CMK (cell line): ENCODE results near the gene ANKRD6.

Experiments
- DNase-seq: peaks from one replicate; pipeline ENCODE4 v3.0.0-alpha.2; 2010; ENCODE audit warnings: low read depth

The ANKRD6 gene

DNA sequence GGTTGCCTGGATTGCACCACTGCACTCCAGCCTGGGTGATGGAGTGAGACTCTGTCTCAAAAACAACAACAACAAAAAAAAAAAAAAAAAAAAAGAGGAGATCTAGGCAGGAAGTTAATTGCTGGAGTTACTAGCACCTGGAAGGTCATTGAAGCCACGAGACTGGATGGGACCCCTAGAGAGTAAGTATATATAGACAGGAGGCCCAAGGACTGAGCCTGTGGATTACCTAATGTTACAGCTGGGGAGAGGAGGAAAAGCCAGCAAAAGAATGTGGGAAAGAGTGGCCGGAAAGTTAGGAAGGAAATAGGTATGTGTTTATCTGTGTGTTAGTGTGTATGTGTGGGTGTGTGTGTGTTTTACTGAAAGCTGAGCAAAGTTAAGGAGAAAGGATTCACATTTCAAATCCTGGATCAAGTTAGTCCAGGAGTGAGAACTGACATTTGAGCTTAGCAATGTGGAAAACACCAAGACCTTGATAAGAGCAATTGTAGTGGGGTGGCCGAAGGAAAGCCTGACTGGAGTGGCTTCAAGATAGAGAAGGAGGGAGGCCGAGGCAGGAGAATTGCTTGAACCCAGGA, 38.4 kb downstream of the ANKRD6 start:
- DNase-seq: no peak

DNA sequence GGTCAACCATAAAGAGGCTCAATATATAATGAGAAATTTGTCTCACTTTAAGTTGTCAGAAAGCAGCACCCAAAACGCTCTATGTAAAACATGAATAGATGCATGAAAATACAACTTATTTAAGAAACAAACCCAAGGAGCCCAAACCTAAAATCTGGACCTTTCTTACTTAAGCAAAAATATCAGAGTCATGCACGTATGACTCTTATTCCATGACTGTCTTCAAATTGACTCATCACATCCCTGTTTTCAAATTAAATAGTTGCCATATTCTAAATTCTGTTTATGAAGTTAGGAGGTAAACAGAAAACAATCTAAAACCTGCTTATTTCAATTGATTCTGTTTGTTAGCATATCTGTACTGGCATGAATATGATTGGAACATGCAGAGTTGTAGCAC, 42.1 kb downstream of the ANKRD6 start:
- no peak for DNase-seq

DNA sequence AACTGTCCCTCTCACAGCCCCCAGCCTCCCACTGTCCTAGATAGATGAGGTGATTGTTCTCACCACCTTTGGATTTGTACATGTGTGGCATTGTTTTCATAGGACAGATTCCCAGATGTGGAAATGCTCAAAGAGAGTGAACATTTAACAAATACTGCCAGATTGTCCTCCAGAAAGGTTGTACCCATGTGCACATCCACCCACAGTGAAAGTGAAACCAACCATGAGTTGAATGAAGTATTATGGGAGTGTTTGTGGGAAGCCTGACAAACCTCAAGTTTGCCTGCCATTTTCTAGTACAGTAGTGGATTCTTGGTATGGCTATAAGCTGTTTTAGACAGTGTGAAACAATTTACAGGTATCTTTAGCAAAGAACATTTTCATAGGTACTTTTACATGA, 42.7 kb downstream of the ANKRD6 start:
- DNase-seq: no peak

DNA sequence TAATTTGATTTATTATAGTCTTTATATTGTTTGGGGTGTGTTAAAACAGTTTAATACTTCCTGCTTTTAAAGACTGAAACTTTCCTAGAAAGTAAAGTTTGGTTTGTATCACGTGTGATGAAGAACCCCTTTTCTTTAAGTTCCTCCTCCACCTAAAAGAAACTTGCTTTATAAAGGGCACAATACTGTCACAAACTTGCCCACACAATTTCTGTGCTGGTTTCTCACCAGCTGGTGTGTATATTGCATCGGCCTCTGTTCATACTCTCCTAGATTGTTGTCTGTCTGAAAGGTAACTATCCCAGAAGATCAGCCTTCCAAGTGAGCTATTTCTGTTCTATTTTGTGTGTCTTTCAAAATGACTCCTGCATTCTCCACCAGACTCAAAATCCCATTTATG, 46.9 kb downstream of the ANKRD6 start:
- no peak for DNase-seq

DNA sequence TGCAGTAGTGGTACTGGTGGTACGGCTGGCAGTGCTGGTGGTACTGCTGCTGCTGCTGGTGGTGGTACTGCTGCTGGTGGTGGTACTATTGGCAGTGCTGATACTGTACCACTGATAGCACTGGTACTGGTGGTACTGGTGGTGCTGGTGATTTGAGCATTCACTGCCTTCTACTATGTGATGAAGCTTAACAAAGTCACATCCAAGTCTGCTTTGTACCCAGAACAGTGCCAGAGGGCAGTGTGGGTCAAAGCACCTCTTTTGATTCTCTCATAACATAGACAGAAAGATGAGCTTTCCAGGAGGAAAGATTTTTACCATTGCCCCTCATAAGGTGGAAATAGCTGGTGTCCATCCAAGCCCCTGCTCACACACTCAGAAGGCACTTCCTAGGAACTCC, 48.7 kb downstream of the ANKRD6 start:
- no peak for DNase-seq

DNA sequence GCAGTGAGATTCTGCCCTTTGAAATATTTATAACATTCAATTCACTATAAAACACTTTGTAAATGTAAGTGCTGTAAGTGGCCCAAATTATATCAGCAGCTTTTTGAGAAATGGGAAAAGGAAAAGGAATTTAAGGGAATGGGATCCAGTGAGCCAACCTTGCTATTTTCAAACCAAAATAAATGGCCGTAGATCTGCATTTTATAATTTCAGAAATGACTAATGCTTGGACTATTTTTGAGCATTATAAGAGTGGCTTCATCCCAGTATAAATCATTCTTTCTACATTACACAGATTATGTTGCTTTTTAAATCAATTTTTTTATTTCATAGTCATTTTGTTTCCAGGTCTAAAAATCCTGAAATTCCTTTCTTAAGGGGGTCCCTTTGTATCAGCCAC, 49.2 kb downstream of the ANKRD6 start:
- no peak for DNase-seq

DNA sequence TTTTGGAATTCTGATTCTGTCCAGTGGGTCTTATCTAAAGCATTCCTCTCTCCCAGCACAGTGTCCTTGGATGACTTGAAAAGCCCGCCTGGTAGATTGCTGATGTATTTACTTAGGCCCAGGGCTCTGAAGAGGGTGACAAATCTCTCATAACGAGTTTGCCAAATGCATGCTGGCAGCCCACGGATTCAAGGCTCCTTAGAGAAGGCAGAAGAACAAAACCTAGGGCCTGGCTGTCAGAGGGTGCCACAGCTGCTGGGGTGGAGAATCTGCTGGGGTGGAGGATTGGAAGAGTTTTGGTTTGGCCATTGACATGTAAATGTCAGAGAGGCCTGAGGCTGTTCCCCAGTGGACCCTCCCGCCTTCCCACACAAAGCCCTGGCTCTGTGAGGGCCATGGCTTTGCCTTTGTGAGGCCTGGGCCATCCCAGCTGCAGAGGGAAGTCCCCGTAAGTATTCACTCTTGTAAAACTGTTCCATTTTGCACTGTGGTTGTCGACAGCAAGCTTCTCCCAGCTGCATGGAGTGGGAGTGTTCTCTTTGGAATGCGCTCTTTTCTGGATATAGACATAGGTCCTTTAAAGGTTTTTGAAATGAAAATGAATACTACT, 50.3 kb downstream of the ANKRD6 start:
- no peak for DNase-seq

DNA sequence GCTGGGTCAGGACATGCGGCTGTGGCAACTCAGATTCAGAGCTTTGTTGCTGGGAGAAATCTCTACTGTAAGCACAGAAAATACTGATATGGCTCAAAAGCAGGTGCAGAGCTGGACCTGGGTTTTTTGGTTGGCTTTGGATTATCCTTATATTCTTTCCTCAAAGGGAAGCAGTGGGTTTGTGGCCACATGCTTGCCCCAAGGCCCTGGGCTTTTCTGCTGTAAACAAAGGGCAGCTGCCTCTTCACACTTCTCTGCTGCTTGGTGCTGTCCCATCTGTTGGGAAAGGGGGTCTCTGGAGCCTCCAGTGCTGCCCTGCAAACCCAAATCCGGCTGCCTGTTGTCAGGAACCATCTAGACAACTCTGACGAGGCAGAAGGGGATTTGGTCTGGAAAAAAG, 52.4 kb downstream of the ANKRD6 start:
- DNase-seq: no peak

DNA sequence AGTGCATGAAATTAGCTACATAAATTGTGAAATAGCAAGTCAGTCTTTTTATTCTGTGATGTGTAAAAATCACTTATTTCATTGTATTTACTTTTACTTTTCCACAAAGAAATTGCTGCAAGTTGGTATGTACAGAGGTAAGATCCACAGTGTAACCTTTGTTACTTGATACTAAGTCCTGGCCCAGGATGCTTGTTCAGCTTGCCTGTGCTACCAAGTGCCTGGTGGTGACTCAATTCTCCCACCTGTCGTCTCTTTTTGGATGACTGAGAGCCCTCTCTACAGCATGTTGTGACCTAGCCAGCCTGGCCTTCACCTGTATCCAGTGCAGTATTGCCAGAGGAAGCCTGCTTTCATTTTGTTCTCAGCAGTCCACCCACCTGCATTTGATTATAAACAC, 54.9 kb downstream of the ANKRD6 start:
- DNase-seq: no peak

DNA sequence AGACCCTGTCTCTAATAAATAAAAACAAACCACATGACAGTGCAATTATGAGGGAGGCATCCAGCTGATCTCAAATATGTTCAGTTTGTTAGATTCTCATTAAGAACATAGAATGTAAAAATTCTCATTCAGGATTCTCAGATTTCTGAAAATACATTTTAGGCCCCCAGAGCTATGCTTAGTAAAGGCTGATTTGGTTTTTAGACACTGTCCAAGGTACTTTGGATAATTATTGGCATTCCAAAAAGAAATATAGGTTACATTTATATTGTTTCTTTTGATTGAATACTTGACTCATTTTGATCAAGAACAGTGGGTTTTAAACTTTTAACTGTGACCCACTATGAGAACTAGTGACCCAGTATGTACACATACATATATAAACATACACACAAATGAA, 55.5 kb downstream of the ANKRD6 start:
- DNase-seq: no peak

DNA sequence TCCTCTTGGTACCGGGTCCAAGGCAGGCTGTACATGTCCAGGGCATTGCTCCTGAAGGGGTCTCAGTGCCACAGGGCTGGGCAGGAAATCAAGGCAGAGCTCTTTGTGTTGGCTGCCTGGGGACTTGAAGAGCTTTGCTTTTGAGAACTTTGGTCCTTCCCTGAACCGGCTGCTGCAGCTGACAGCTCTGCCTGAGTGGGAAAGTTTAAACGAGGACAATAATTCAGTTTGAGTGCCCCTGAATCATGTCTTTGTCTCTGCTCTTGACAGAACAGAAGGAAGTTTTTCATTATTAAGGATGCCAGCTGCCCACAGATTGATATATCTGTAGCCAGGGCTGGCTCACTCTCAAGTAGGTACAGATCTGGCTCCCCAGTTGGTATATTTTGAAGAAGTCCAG, 56.1 kb downstream of the ANKRD6 start:
- DNase-seq: no peak

DNA sequence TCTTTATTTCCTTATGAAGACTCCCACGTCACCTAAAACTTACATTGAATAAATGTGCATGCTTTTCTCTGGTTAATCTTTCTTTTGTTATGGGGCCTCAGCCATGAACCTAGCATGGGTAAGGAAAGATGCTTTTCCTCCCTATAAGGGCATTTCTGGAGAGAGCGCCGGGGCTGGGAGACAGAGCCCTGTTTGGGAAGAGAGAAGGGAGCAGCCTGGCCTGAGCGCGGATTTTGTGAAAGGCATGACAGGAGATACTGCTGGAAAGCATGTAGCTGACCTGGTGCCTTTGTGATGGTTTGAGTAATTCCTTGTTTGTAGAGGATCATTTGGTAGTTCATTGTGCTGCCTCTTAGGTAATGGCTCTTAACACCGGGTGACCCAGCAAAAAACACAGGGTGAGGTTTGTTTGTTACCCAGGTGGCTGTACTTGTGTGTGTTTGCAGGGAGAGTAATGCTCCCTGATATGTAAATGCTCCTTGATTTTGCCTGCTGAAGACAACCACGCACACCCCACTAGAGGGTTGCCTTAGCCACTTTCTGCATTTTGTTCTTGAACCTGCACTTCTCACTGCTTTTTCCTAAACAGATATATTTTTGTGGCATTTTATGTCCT, 59.2 kb downstream of the ANKRD6 start:
- DNase-seq: no peak

DNA sequence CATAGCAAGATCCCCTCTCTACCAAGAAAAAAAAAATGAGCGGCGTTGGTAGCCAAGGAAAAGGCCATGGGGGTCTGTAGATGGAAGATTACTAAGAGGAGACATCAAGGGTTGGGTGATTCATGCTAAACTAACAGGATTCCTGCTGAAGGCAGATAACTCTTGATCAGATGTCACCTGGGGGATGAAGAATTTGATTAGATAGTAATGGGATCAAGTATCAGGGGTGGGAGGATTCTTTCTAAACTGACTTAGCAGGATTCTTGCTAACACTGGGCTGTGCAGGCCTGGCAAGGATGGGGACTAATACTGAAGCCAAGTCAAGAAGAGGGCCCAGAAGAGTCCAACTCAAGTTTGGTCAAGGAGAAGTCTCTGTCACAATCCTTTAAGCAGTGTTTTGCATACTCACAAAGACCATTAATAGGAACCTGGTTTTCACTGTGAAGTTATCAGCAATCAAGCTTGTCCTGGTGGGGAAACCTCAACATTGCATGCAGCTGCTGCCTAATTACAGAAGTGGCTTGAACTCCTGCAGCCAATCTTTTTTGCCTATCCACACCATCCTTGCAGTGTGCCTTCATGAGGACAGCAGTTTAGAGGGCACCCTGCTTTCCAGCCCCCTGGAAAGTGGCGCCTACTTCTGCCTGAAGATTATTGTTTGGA, 61.3 kb downstream of the ANKRD6 start:
- DNase-seq: no peak

DNA sequence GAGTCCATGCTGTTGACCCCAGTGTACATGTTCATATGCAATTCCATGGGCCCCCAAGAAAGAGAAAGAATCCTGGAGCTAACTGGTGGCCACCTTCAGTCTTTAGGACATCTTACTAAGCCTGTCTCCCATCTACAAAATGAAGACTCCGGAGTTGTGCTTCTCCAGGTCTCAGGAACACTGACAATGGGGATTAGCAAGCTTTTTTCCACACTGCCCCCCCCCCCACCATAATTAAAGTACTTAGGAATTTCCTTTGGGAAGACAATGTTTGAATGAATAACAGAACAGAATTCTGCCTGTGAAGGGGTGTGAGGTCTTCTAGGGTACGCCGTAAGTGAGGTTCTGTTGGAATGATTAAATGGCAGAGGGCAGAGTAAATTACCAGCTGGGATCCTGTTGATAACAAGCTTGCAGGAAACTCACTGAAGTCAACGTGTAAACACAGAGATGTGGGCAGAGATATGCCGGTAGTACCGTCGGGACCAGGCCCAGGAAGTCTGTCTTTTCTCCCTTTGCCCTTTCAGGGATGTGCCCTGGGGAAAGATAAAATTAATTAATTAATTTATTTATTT, 63.1 kb downstream of the ANKRD6 start:
- DNase-seq: no peak

DNA sequence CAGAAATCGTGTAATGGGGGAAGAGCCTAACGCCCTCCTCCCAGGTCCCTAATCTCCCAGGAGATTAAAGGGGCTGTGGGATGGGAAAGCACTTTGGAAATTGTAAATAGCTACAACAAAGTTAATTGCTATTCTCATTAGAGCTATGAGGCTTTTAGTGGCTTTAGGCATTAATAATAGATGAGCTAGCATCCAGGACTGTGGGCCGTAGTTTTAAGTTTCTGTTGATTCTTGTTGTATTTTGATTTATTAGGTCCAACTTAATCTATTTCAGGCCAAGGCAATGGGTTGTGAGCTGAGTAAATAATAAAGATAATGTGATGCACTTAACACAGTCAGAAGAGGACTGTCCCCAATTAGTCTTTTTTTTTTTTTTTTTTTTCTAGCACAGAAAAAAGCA, 67.7 kb downstream of the ANKRD6 start:
- no peak for DNase-seq

DNA sequence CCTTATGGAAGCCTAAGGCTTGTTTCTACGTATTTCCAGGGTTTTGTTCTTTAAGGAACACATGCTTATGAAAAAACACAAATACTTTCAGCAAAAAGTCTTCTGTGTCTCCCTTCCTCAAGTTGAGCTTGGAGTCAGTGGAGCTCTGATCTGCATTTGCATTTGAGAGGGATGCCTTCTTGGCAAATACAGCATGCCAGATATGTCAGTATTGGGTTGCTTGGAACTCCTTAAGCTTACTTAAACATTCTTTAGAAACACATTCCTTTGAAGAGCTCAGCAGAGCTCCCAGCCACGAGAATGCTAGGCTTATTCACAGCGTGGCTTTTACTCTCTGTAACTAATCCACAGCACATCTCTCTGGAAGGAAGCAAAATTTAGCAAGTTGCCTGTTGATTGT, 68.3 kb downstream of the ANKRD6 start:
- DNase-seq: no peak

DNA sequence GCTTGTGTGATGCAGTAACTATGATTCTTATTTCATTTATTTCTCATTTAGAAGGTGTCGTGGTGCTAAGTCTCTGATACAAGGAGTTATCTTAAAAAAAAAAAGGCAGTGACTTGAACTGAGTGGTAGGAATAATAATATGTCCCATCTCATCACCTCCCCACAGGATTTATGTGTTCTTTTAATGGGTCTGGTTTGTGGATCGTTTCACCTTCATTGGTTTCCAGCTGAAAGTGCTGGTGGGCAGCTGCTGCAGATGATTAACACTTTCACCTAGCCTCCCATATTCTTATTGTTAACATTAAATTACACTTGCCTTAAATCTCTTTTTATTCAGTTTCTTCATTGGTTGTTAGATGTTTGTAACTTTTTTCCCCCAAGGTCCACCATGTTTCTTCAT, 68.8 kb downstream of the ANKRD6 start:
- DNase-seq: no peak

DNA sequence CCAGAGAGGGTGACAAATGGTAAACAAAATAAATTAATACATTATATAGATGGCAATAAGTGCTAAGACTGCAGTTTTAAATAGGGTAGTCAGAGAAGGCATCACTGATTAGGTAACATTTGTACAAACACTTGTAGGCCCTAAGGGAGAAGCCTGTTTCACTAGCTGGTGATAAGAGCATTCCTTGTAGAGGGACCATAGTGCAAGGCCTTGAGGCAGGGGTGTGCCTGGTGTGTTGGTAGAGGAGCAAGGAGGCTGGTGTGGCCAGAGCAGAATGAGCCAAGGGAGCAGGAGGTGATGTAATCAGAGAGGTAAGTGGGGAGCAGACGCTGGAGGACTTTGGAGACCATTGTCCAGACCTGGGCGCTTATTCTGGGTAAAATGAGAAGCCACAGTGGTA, 70.7 kb downstream of the ANKRD6 start:
- no peak for DNase-seq

DNA sequence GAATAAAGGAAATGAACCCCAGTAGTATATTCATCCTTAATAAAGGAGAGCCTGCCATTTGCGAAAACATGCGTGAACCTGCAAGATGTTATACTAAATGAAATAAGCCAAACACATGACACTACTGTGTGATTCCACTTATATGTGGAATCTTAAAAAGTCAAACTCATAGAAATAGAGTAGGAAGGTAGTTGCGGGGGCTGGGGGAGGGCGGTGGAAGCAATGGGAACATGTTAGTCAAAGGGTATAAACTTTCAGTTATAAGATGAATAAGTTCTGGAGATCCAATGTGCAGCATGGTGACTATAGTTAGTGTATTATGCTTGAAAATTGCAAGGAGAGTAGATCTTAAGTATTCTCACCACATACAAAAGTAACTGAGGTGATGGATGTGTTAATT, 72.9 kb downstream of the ANKRD6 start:
- DNase-seq: no peak

DNA sequence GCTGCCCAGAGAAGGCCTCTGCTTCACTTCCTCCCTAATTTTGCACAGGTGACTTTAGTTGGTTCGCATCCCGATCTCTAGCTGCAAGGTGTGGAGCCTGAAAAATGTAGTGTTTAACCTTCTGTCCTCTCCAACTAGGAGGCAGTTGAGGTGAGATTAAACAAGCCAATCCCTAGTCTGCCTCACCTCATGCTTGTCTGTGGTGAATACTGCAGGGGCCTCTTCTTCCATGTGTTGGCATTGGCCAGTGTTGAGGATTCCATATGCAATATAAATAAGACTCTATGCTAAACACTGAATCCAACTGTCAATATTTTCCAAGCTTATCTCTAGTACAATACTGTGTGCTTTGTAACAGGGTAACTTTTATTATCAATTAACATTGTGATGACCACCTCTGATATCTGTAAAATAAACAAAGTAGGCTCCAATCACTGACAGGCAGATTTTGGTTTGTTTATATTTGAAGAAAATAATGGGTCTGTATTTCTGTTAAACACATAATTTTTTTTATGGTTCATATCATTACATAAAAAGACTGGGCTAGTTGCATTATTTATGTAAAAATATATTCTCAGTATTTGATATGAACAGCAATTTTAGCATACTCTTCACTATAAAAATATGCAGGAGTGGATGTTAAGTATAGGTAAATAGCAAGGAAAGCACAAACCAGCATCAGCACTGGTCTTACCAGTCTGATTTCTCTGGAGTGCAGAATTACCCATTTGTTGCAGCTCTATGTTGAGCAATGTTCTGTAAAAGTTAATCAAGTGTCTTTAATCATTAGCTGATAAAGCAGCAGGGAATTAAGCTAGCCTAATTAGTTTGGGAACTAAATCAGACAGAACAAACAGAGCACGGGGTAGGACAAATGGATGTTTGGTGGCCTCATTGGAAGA, 74.0 kb downstream of the ANKRD6 start:
- no peak for DNase-seq

DNA sequence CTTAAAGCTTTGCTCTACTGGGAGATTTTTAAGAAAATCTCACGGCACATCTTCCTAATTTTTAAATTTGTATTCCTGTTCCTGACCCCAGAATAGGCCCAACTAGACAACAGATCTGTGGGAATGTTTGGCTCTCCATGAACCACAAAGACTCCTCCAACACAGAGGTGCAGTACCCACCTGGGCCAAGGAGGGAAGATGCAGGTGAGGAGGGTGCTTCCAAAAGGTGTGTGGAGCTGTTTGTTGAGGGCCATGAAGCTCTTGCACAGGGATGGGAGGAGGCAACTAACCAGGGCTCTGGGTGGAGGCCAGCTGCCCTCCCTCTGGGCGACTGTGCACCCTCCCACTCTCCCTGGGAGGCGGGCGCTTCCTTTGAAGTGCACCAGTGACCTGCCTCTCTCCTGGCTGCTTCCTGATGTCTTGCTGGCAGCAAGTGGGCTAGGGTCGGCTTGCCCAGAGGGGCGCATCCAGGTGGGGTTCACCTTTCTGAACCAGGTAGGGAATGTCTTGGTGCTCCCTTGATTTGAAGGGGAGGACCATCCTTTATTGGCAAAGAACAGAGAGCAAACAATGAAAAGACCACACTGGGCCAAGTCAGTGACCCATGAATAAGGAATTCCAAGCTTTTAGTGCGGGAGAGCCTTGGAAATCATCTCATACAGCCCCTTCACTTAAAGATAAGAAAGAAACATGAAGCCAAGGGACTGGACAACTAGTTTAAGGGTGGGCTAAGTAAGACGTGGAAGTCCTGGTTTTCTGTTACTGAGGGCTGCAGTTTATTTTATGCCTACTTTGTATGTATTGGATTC, 76.0 kb downstream of the ANKRD6 start:
- no peak for DNase-seq
